Measurements from ENCODE around the gene LTB.

DNA sequence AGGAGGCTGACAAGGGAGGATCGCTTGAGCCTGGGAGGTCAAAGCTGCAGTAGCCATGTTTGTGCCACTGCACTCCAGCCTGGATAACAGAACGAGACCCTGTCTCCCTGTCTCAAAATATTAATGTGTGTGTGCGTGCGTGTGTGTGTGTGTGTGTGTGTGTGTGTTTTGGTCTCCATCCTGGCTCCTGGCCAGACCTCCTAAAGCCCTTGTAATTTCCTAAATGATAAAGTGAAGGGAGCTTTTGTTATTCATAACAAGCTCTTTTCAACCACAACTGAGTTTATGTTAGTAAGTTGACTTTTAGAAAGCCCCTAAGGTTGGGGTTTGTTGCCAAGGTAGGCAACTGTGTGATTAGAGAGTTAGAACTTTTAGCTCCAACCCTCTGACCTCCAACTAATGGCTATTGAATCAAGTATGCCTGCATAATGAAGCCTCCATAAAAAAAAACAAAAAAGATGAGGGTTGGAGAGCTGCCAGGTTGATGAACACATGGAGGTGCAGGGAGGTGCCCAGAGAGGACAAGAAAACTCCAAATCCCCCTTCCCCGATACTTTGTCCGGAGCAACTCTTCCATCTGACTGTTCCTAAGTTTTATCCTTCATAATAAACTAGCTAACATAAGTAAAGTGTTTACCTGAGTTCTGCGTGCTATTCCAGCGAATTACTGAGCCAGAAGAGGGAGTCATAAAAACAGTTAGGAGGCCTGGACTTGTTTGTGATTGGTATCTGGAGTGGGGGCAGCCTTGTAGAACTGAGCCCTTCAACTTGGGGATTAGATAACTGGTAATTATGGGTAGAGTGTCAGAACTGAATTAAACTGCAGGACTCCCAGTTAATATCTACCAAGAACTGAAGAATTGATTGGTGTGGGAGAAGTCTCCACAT, 27.5 kb upstream of the LTB start:
- TF ChIP-seq, protein P1, sequence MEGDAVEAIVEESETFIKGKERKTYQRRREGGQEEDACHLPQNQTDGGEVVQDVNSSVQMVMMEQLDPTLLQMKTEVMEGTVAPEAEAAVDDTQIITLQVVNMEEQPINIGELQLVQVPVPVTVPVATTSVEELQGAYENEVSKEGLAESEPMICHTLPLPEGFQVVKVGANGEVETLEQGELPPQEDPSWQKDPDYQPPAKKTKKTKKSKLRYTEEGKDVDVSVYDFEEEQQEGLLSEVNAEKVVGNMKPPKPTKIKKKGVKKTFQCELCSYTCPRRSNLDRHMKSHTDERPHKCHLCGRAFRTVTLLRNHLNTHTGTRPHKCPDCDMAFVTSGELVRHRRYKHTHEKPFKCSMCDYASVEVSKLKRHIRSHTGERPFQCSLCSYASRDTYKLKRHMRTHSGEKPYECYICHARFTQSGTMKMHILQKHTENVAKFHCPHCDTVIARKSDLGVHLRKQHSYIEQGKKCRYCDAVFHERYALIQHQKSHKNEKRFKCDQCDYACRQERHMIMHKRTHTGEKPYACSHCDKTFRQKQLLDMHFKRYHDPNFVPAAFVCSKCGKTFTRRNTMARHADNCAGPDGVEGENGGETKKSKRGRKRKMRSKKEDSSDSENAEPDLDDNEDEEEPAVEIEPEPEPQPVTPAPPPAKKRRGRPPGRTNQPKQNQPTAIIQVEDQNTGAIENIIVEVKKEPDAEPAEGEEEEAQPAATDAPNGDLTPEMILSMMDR (IDR thresholded peaks at IDR 0.05): no peak
- no peak for TF ChIP-seq POLR2A (IDR thresholded peaks at IDR 0.05)
- TF ChIP-seq POLR2AphosphoS5 (IDR thresholded peaks at IDR 0.05): no peak
